Inflammatory macrophage (primary cell): Measurements from ENCODE around the gene PTPRE.

Experiments
- DNase-seq, 2 donors: peaks; one replicate each; pipeline ENCODE4 v3.0.0-alpha.2; 2020 to 2022

PTPRE gene

GRCh38 chr10:127928021-127928806 lies 21.3 kb downstream of the PTPRE start:
- DNase-seq = no peak

- DNase-seq = peak in 1 of 2 donors; percentile 49
Measured at GRCh38 chr10:127932521-127933270, 25.8 kb downstream of the PTPRE start.

- no peak for DNase-seq
Measured at GRCh38 chr10:127933271-127933670, 26.4 kb downstream of the PTPRE start.

- no peak for DNase-seq
Measured at GRCh38 chr10:127934383-127934782, 27.5 kb downstream of the PTPRE start.

- no peak for DNase-seq
Measured at GRCh38 chr10:127935071-127935561, 28.2 kb downstream of the PTPRE start.

GRCh38 chr10:127937069-127937468 lies 30.2 kb downstream of the PTPRE start:
- no peak for DNase-seq

- DNase-seq = no peak
Measured at GRCh38 chr10:127937915-127938463, 31.1 kb downstream of the PTPRE start.

- DNase-seq = no peak
Measured at GRCh38 chr10:127939786-127940330, 33.0 kb downstream of the PTPRE start.

- DNase-seq = peak; percentile 49 to 72
Measured at GRCh38 chr10:127940866-127941640, 34.1 kb downstream of the PTPRE start.

GRCh38 chr10:127942811-127943210 lies 35.9 kb downstream of the PTPRE start:
- no peak for DNase-seq

- DNase-seq = no peak
Measured at GRCh38 chr10:127943336-127943910, 36.5 kb downstream of the PTPRE start.

GRCh38 chr10:127944256-127944655 lies 37.4 kb downstream of the PTPRE start:
- no peak for DNase-seq

GRCh38 chr10:127945341-127945758 lies 38.4 kb downstream of the PTPRE start:
- peak; percentile 65 to 83 for DNase-seq

- no peak for DNase-seq
Measured at GRCh38 chr10:127945948-127946711, 39.2 kb downstream of the PTPRE start.

GRCh38 chr10:127947211-127947610 lies 40.3 kb downstream of the PTPRE start:
- no peak for DNase-seq

GRCh38 chr10:127948791-127949190 lies 41.9 kb downstream of the PTPRE start:
- DNase-seq = no peak

- DNase-seq = no peak
Measured at GRCh38 chr10:127949831-127950230, 42.9 kb downstream of the PTPRE start.

- no peak for DNase-seq
Measured at GRCh38 chr10:127951861-127952574, 45.1 kb downstream of the PTPRE start.

- DNase-seq = no peak
Measured at GRCh38 chr10:127952575-127952869, 45.6 kb downstream of the PTPRE start.

GRCh38 chr10:127952918-127953317 lies 46.0 kb downstream of the PTPRE start:
- DNase-seq = no peak

GRCh38 chr10:127953876-127954275 lies 47.0 kb downstream of the PTPRE start:
- no peak for DNase-seq
